ENCODE measurements around the gene CIAO3.

DNA sequence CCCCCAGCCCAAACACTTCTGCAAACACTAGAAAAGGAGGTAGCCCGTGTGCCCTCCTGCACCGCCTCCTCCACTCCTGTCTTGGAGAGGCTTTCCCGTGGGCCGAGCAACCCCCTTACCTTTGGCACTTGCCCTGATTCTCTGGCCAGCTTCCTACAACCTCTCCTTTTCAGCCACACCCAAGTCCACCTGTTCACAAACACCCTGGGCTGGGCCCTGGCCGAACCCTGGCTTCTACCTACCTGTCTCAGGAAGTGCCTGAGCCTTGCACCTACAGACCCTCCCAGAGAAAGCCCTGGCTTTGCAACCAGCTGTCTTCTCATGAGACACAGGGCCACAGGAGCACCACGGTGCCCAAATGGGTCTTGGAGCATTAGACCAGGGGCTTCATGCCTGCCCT is 21.9 kb downstream of the CIAO3 start:
- TF ChIP-seq, protein P1, sequence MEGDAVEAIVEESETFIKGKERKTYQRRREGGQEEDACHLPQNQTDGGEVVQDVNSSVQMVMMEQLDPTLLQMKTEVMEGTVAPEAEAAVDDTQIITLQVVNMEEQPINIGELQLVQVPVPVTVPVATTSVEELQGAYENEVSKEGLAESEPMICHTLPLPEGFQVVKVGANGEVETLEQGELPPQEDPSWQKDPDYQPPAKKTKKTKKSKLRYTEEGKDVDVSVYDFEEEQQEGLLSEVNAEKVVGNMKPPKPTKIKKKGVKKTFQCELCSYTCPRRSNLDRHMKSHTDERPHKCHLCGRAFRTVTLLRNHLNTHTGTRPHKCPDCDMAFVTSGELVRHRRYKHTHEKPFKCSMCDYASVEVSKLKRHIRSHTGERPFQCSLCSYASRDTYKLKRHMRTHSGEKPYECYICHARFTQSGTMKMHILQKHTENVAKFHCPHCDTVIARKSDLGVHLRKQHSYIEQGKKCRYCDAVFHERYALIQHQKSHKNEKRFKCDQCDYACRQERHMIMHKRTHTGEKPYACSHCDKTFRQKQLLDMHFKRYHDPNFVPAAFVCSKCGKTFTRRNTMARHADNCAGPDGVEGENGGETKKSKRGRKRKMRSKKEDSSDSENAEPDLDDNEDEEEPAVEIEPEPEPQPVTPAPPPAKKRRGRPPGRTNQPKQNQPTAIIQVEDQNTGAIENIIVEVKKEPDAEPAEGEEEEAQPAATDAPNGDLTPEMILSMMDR (IDR thresholded peaks at IDR 0.05; ENCODE audit: poor library complexity, severe bottlenecking), result no peak
- TF ChIP-seq EZH2 (IDR thresholded peaks at IDR 0.05; ENCODE audit: borderline replicate concordance, insufficient read depth, low read length, poor library complexity, severe bottlenecking) (no peak), POLR2AphosphoS5 (IDR thresholded peaks at IDR 0.05) (no peak), TAF1 (IDR thresholded peaks at IDR 0.05; ENCODE audit: low read depth) (no peak), EP300 (conservative IDR thresholded peaks at IDR 0.05; ENCODE audit: poor library complexity, severe bottlenecking) (no peak), REST (IDR thresholded peaks at IDR 0.05; ENCODE audit: borderline replicate concordance) (no peak)
